OCI-LY7 (cell line): ENCODE measurements around the gene STMN1.

Experiments
- EZH2phosphoT487 ChIP-seq: fragments of 200-600 bp; sonication (generic); IDR thresholded peaks from 2 replicates; pipeline ENCODE4 v1.6.1; 2018; ENCODE audit warnings: low read depth, borderline replicate concordance, mild to moderate bottlenecking, mixed run types, antibody characterized with exemption, low read length, moderate library complexity, mixed read lengths
- TF ChIP-seq, protein P1 (sequence below): fragments of 200-600 bp; sonication (generic); conservative IDR thresholded peaks from 2 replicates; pipeline ENCODE4 v1.5.1; 2014; ENCODE audit warnings: mild to moderate bottlenecking, antibody characterized with exemption, low read length, moderate library complexity, mixed read lengths

DNA sequence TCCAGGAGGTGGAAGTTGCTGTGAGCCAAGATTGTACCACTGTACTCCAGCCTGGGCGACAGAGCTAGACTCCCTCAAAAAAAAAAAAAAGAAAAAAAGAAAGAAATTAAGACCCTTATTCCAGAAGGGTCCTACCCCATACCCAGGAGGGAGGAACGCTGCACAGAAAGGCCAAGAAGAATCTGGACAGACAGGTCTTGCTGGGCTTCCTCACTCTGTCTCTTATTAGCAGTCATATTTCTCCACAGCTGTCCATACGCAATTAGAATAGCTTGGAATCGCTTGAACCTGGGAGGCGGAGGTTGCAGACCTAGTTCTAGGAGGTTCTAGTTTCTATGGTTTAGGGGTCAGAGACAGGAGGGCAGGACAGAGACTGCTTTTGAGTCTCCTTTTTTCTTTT is 27.5 kb downstream of the STMN1 start:
- no peak for TF ChIP-seq EZH2phosphoT487
- TF ChIP-seq, protein P1, sequence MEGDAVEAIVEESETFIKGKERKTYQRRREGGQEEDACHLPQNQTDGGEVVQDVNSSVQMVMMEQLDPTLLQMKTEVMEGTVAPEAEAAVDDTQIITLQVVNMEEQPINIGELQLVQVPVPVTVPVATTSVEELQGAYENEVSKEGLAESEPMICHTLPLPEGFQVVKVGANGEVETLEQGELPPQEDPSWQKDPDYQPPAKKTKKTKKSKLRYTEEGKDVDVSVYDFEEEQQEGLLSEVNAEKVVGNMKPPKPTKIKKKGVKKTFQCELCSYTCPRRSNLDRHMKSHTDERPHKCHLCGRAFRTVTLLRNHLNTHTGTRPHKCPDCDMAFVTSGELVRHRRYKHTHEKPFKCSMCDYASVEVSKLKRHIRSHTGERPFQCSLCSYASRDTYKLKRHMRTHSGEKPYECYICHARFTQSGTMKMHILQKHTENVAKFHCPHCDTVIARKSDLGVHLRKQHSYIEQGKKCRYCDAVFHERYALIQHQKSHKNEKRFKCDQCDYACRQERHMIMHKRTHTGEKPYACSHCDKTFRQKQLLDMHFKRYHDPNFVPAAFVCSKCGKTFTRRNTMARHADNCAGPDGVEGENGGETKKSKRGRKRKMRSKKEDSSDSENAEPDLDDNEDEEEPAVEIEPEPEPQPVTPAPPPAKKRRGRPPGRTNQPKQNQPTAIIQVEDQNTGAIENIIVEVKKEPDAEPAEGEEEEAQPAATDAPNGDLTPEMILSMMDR = no peak
